ENCODE measurements around the gene SMDT1. TPM values are rescaled to one million over a fixed set of nuclear protein-coding genes. Genes with fewer than 3 reads are reported as not detected.

SMDT1 gene
- total RNA-seq, 1 experiment from 2014 or later: 44.6 TPM

- DNase-seq (ENCODE audit: low read depth, low spot score) (no peak), ATAC-seq (no peak)
- Histone ChIP-seq H3K27ac (ENCODE audit: low read length) (no peak overlapping the region), H3K36me3 (ENCODE audit: control insufficient read depth, insufficient read depth, low read length) (no peaks in the 10 kb centered on the region), H3K4me3 (ENCODE audit: low read depth in 2 of 2, low read length in 2 of 2) (no peak overlapping the region), H3K4me1 (ENCODE audit: control insufficient read depth, insufficient read depth, low read length) (no peaks in the 10 kb centered on the region), H3K27me3 (ENCODE audit: control insufficient read depth, insufficient read depth, low read length) (no peaks in the 10 kb centered on the region), H3K9me3 (ENCODE audit: control insufficient read depth, insufficient read depth, low read depth, low read length) (no peaks in the 10 kb centered on the region)
- in situ Hi-C loops (cut with HindIII; ENCODE audit: low pct_unique_long_range_greater_than_20kb, low sequenced_read_pairs): no loop called here
- intact Hi-C loops (cut with micrococcal nuclease; ENCODE audit: unreplicated experiment): no loop called here
- BruUV-seq (replicated peaks): no TSS peak
- CTCF ChIA-PET: no interaction called here
- no peak for TF ChIP-seq POLR2AphosphoS5 (IDR thresholded peaks at IDR 0.05; ENCODE audit: low read depth, low read length)
- no peak for TF ChIP-seq TCF7L2 (IDR thresholded peaks at IDR 0.05; ENCODE audit: low read depth, low read length)
- TF ChIP-seq, protein P1, sequence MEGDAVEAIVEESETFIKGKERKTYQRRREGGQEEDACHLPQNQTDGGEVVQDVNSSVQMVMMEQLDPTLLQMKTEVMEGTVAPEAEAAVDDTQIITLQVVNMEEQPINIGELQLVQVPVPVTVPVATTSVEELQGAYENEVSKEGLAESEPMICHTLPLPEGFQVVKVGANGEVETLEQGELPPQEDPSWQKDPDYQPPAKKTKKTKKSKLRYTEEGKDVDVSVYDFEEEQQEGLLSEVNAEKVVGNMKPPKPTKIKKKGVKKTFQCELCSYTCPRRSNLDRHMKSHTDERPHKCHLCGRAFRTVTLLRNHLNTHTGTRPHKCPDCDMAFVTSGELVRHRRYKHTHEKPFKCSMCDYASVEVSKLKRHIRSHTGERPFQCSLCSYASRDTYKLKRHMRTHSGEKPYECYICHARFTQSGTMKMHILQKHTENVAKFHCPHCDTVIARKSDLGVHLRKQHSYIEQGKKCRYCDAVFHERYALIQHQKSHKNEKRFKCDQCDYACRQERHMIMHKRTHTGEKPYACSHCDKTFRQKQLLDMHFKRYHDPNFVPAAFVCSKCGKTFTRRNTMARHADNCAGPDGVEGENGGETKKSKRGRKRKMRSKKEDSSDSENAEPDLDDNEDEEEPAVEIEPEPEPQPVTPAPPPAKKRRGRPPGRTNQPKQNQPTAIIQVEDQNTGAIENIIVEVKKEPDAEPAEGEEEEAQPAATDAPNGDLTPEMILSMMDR (IDR thresholded peaks at IDR 0.05): no peak
- TF ChIP-seq SIN3A (IDR thresholded peaks at IDR 0.05; ENCODE audit: borderline replicate concordance, insufficient read depth, low read depth, low read length): no peak
- TF ChIP-seq, protein P2, sequence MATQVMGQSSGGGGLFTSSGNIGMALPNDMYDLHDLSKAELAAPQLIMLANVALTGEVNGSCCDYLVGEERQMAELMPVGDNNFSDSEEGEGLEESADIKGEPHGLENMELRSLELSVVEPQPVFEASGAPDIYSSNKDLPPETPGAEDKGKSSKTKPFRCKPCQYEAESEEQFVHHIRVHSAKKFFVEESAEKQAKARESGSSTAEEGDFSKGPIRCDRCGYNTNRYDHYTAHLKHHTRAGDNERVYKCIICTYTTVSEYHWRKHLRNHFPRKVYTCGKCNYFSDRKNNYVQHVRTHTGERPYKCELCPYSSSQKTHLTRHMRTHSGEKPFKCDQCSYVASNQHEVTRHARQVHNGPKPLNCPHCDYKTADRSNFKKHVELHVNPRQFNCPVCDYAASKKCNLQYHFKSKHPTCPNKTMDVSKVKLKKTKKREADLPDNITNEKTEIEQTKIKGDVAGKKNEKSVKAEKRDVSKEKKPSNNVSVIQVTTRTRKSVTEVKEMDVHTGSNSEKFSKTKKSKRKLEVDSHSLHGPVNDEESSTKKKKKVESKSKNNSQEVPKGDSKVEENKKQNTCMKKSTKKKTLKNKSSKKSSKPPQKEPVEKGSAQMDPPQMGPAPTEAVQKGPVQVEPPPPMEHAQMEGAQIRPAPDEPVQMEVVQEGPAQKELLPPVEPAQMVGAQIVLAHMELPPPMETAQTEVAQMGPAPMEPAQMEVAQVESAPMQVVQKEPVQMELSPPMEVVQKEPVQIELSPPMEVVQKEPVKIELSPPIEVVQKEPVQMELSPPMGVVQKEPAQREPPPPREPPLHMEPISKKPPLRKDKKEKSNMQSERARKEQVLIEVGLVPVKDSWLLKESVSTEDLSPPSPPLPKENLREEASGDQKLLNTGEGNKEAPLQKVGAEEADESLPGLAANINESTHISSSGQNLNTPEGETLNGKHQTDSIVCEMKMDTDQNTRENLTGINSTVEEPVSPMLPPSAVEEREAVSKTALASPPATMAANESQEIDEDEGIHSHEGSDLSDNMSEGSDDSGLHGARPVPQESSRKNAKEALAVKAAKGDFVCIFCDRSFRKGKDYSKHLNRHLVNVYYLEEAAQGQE (IDR thresholded peaks at IDR 0.05; ENCODE audit: insufficient read depth in 1 of 2, low read depth in 2 of 2, low read length in 1 of 2): no peak
- POLR2A ChIA-PET: no interaction called here
These were observed 13.9 kb upstream of the SMDT1 start for GRCh38 chr22:42065438-42066125.

DNA sequence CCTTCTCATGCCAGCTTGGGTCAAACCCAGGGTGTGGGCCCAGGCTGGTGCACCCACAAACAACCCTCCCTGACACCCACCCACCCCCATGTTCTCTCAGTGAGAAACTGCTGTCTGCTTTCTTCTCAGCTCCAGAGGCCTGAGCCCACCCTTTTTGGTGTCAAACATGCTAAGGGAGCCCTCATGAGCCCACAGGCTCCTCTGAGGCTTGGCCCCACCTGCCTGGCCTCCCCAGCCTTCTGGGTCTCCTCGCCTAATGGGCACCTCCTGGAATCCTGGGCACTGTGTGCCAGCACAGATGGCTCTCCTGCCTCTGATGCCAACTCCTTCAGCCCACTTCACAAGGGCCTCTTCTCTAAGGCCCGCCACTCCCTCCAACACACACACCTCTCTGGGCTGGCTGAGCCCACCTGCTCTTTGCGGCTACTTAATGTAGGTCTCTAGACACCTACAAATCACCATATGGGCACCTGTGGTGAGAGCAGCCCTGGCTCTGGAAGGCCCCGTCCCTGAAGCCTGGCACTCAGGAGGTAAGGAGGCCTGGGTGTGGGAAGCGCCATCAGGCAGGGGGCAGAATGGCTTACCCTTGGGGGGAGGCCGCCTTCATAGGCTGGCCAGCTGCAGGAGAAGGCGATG, 13.3 kb upstream of the SMDT1 start:
- Histone ChIP-seq H3K4me3 (ENCODE audit: low read depth in 2 of 2, low read length in 2 of 2) (no peak overlapping the region), H3K9me3 (ENCODE audit: control insufficient read depth, insufficient read depth, low read depth, low read length) (no peaks in the 10 kb centered on the region), H3K27me3 (ENCODE audit: control insufficient read depth, insufficient read depth, low read length) (no peaks in the 10 kb centered on the region), H3K27ac (ENCODE audit: low read length) (no peak overlapping the region), H3K4me1 (ENCODE audit: control insufficient read depth, insufficient read depth, low read length) (no peaks in the 10 kb centered on the region), H3K36me3 (ENCODE audit: control insufficient read depth, insufficient read depth, low read length) (no peaks in the 10 kb centered on the region)
- ATAC-seq: no peak
- DNase-seq (ENCODE audit: low read depth, low spot score): no peak
- ChIA-PET POLR2A (no interaction called here), CTCF (no interaction called here)
- BruUV-seq (replicated peaks): no TSS peak
- intact Hi-C loops (cut with micrococcal nuclease; ENCODE audit: unreplicated experiment): no loop called here
- TF ChIP-seq POLR2AphosphoS5 (IDR thresholded peaks at IDR 0.05; ENCODE audit: low read depth, low read length) (no peak), TCF7L2 (IDR thresholded peaks at IDR 0.05; ENCODE audit: low read depth, low read length) (no peak), SIN3A (IDR thresholded peaks at IDR 0.05; ENCODE audit: borderline replicate concordance, insufficient read depth, low read depth, low read length) (no peak)
- TF ChIP-seq, protein P2 (IDR thresholded peaks at IDR 0.05; ENCODE audit: insufficient read depth in 1 of 2, low read depth in 2 of 2, low read length in 1 of 2): no peak
- TF ChIP-seq, protein P1 (IDR thresholded peaks at IDR 0.05): no peak
- in situ Hi-C loops (cut with HindIII; ENCODE audit: low pct_unique_long_range_greater_than_20kb, low sequenced_read_pairs): no loop called here
